Fibroblast of pulmonary artery (primary cell): ENCODE measurements around the gene RWDD4.

Experiments
- DNase-seq: peaks from one replicate; pipeline ENCODE4 v3.0.0-alpha.2; 2010; ENCODE audit warnings: low read depth
- H3K4me3 ChIP-seq: replicated peaks from 2 replicates; pipeline ENCODE4 v1.5.1; 2011; ENCODE audit warnings: low read depth, mild to moderate bottlenecking, control low read depth, low read length, moderate library complexity
- TF ChIP-seq, protein P1 (sequence below): IDR thresholded peaks from 2 replicates; pipeline ENCODE4 v1.5.1; 2011; ENCODE audit warnings: mild to moderate bottlenecking, control low read depth, low read length, inconsistent platforms; ENCODE audit errors: missing control alignments

The RWDD4 gene

DNA sequence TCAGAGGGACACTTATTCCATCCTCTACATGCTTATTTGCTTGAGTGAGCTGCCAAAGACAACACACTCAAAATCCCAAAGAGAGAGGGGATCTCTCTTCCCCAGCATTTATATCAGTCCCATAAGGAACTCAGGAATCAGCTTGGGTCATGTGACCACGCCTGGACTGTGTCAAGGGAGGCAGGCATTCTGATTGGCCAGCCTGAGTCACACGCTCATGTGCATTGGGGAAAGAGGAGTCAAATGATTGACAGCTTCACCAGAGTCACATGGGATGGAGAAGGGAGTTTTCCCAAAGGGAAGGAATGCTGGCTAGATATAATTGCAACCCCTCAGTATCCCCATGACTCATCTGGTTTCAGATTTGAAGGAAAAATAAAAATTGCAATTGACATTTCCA, 49.0 kb downstream of the RWDD4 start:
- TF ChIP-seq, protein P1, sequence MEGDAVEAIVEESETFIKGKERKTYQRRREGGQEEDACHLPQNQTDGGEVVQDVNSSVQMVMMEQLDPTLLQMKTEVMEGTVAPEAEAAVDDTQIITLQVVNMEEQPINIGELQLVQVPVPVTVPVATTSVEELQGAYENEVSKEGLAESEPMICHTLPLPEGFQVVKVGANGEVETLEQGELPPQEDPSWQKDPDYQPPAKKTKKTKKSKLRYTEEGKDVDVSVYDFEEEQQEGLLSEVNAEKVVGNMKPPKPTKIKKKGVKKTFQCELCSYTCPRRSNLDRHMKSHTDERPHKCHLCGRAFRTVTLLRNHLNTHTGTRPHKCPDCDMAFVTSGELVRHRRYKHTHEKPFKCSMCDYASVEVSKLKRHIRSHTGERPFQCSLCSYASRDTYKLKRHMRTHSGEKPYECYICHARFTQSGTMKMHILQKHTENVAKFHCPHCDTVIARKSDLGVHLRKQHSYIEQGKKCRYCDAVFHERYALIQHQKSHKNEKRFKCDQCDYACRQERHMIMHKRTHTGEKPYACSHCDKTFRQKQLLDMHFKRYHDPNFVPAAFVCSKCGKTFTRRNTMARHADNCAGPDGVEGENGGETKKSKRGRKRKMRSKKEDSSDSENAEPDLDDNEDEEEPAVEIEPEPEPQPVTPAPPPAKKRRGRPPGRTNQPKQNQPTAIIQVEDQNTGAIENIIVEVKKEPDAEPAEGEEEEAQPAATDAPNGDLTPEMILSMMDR, result no peak
- peak; percentile 66 for DNase-seq
- H3K4me3 ChIP-seq, result no peak overlapping the region

DNA sequence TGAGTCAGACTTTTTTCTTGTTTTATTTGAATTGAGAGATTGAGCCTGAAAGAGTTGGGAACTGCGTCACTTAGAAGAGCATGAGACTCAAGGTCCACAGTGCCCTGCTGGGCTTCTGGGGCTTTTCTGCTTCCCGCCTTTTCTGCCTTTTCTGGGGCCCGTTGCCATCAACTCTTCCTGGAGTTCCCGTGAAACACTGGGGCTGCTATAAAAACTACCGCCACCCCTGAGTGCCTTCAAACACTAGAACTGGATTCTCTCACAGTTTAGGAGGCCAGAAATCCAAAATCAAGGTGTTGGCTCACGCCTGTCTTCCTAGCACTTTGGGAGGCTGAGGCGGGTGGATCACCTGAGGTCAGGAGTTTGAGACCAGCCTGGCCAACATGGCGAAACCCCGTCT, 49.8 kb downstream of the RWDD4 start:
- TF ChIP-seq, protein P1, result no peak
- DNase-seq, result no peak
- H3K4me3 ChIP-seq, result no peak overlapping the region

DNA sequence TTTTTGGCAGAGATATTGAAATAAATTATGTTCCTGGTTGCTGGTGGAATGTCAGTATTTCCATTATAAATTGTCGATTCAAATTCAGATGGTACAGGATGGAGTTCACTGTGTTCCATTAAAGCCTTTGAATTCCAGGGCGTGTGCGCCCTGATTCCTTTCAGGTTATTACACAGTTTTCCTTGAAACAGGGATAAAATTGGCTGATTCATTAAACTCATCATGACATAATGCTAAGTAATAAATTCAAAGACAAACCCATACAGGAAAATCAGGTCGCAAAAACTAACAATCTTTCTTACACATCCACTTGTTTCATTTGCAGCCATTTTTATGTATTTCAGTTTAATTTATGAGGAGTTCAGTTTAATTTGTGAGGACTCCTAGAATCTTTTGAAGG, 51.1 kb downstream of the RWDD4 start:
- H3K4me3 ChIP-seq, result no peak overlapping the region
- no peak for DNase-seq
- TF ChIP-seq, protein P1, result no peak

DNA sequence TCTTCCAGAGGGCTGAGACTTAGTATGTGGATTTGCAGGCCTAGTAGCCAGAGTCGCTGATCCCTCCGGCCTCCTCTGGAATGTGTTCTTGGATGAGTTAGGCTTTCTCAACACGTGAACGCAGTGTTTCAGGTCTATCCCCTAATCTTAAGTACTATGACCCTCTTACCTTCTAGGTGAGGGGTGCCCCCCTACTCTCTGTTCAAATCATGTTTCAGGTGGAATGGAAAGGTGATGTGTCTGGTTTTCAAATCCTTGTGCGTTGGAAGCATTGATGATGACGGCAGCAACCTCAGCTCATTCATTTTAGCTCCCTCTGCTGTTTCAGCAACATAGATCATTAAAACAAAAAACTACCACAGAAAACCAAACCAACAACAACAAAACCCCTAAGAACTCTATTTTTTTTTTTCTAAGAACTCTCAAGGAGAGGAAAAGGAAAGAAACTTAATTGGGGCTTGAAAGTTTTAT, 56.4 kb downstream of the RWDD4 start:
- DNase-seq, result peak; percentile 44
- TF ChIP-seq, protein P1, result peak; percentile 44
- H3K4me3 ChIP-seq, result no peak overlapping the region

DNA sequence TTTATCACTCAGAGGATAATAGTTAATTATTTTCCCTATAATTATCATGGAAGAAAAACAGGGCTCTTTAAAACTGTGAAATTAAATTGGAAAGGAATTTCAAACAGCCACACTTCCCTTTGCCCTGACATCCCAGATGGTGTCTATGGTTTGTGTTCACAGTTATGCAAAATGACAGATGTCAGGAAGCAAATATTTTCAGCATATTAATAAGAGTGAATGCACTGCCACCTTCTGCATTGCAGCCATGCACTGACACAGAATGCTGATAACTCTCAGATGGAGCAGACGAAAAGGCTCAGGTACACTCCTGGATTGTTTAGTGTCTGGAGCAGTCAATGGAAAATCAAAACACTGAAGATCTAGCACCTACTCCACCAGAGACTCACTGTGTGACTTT, 57.6 kb downstream of the RWDD4 start:
- TF ChIP-seq, protein P1, result no peak
- DNase-seq, result no peak
- H3K4me3 ChIP-seq, result no peak overlapping the region

DNA sequence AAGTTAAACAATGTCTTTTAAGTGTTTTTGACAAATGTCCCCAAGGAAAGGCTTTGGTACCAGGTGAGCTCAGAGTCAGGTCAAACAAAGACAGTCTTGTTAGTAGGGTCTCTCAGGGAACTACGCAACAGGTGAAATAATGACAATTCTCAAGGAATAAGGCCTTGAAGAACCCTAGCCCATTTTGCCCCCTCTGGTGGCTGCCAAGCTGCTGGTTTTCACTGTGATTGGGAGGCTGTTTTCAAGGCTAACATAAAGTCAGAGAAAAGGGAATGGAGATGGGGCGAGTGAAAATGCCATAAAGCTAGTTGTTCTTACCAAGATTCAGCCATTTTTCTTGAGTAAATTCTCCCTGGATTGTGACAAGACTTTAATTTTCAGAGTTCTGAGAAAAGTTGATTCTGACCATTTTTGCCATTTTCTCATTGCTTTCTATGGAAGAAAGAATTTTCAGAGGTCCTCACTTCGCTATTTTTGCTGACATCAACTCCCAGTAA, 58.7 kb downstream of the RWDD4 start:
- DNase-seq, result peak; percentile 22
- TF ChIP-seq, protein P1, result peak; percentile 49
- no peak overlapping the region for H3K4me3 ChIP-seq

DNA sequence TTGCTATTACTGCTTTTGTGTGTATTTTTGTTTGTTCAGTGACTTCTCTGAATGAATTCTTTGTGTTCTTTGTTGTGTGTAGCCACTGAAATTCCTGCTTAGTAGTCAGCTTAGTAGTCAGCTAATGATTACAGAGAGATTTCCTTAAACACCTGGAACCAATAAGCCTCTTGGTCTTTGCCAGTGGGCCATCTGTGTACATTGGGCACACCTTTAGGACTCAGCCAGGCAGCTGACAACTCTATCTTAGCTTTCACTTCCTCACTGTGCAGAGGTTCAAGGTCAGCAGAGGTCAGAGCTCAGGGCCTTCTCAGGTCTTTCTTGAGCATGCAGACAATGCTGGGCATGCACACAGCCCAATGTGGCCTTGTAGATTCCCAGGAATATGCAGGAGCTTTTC, 59.3 kb downstream of the RWDD4 start:
- no peak for DNase-seq
- TF ChIP-seq, protein P1, result no peak
- H3K4me3 ChIP-seq, result no peak overlapping the region
